HG02970 (cell line): ENCODE measurements around the gene ERLIN1.
"Not testable (repeated sequence)": the region's sequence is repeated elsewhere in the genome, so short reads cannot be mapped to it uniquely, and the experiment has no call there.

Experiments used
- ATAC-seq: cut with Tn5 transposase; IDR thresholded peaks from one replicate; pipeline ENCODE4 v1.9.1; 2021; ENCODE audit warnings: mild to moderate bottlenecking, moderate library complexity, moderate number of reproducible peaks; ENCODE audit not compliant: unreplicated experiment, low FRiP score

ERLIN1 gene

GRCh38 chr10:100138921-100139496 lies 46.8 kb downstream of the ERLIN1 start:
- ATAC-seq = no peak

GRCh38 chr10:100135486-100135885 lies 50.3 kb downstream of the ERLIN1 start:
- ATAC-seq = no peak

GRCh38 chr10:100133801-100134200 lies 52.0 kb downstream of the ERLIN1 start:
- no peak for ATAC-seq

- ATAC-seq = no peak
These were observed 53.4 kb downstream of the ERLIN1 start for GRCh38 chr10:100132427-100132826.

- ATAC-seq = no peak
These were observed 54.3 kb downstream of the ERLIN1 start for GRCh38 chr10:100131571-100131970.

GRCh38 chr10:100130831-100131230 lies 55.0 kb downstream of the ERLIN1 start:
- no peak for ATAC-seq

- ATAC-seq = no peak
These were observed 56.4 kb downstream of the ERLIN1 start for GRCh38 chr10:100129424-100129823.

GRCh38 chr10:100128951-100129350 lies 56.9 kb downstream of the ERLIN1 start:
- no peak for ATAC-seq

- not testable (repeated sequence) for ATAC-seq
These were observed 60.5 kb downstream of the ERLIN1 start for GRCh38 chr10:100125335-100125734.

- no peak for ATAC-seq
These were observed 61.7 kb downstream of the ERLIN1 start for GRCh38 chr10:100124097-100124496.

- ATAC-seq = no peak
These were observed 63.0 kb downstream of the ERLIN1 start for GRCh38 chr10:100122780-100123179.

GRCh38 chr10:100120550-100120949 lies 65.3 kb downstream of the ERLIN1 start:
- no peak for ATAC-seq

- ATAC-seq = no peak
These were observed 66.1 kb downstream of the ERLIN1 start for GRCh38 chr10:100119726-100120125.

GRCh38 chr10:100114976-100115770 lies 70.7 kb downstream of the ERLIN1 start:
- no peak for ATAC-seq

GRCh38 chr10:100114460-100114859 lies 71.4 kb downstream of the ERLIN1 start:
- ATAC-seq = no peak

- no peak for ATAC-seq
These were observed 76.2 kb downstream of the ERLIN1 start for GRCh38 chr10:100109670-100110069.

GRCh38 chr10:100106865-100107264 lies 79.0 kb downstream of the ERLIN1 start:
- no peak for ATAC-seq

GRCh38 chr10:100104300-100104699 lies 81.5 kb downstream of the ERLIN1 start:
- no peak for ATAC-seq

GRCh38 chr10:100103581-100103980 lies 82.2 kb downstream of the ERLIN1 start:
- no peak for ATAC-seq

GRCh38 chr10:100101192-100102076 lies 84.4 kb downstream of the ERLIN1 start:
- no peak for ATAC-seq

GRCh38 chr10:100100651-100101184 lies 85.1 kb downstream of the ERLIN1 start:
- ATAC-seq = no peak
